Measurements from ENCODE around the gene SORCS3. TPM values are rescaled to one million over a fixed set of nuclear protein-coding genes. Genes with fewer than 3 reads are reported as not detected.

Gene SORCS3
- total RNA-seq, 1 experiment from 2014 or later = not detected

GRCh38 chr10:104988686-104989085 is 347.6 kb downstream of the SORCS3 start:
- TF ChIP-seq JUND (IDR thresholded peaks at IDR 0.05) (no peak), TCF7L2 (IDR thresholded peaks at IDR 0.05; ENCODE audit: borderline replicate concordance, extremely low read depth, insufficient read depth, insufficient read length) (no peak)
- TF ChIP-seq, protein P1, sequence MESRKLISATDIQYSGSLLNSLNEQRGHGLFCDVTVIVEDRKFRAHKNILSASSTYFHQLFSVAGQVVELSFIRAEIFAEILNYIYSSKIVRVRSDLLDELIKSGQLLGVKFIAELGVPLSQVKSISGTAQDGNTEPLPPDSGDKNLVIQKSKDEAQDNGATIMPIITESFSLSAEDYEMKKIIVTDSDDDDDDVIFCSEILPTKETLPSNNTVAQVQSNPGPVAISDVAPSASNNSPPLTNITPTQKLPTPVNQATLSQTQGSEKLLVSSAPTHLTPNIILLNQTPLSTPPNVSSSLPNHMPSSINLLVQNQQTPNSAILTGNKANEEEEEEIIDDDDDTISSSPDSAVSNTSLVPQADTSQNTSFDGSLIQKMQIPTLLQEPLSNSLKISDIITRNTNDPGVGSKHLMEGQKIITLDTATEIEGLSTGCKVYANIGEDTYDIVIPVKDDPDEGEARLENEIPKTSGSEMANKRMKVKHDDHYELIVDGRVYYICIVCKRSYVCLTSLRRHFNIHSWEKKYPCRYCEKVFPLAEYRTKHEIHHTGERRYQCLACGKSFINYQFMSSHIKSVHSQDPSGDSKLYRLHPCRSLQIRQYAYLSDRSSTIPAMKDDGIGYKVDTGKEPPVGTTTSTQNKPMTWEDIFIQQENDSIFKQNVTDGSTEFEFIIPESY (IDR thresholded peaks at IDR 0.05; ENCODE audit: extremely low read depth, insufficient replicate concordance, low read length) = no peak
- BruUV-seq (replicated peaks) = no TSS peak
- Histone ChIP-seq H3K4me2 (ENCODE audit: low read length) (no peak overlapping the region), H3K79me2 (ENCODE audit: insufficient read depth, low read length) (no peaks in the 10 kb centered on the region), H3K4me1 (ENCODE audit: control insufficient read depth in 1 of 2, insufficient read depth in 2 of 2, low read length in 2 of 2) (no peaks in the 10 kb centered on the region), H3K27me3 (ENCODE audit: insufficient read depth, low read length) (peaks cover 9% of the 10 kb centered on the region; the same call in 1 of the 2 replicates), H3K9ac (ENCODE audit: low read length) (no peak overlapping the region), H4K20me1 (ENCODE audit: insufficient read depth) (no peaks in the 10 kb centered on the region), H2AFZ (ENCODE audit: low read depth, low read length, poor library complexity, severe bottlenecking) (no peak overlapping the region), H3K27ac (ENCODE audit: low read depth, low read length) (no peak overlapping the region), H3K36me3 (ENCODE audit: control insufficient read depth in 1 of 2, insufficient read depth in 2 of 2, low read length in 2 of 2) (no peaks in the 10 kb centered on the region), H3K9me3 (ENCODE audit: control insufficient read depth in 1 of 2, insufficient read depth in 1 of 2, low read depth in 1 of 2, low read length in 2 of 2) (no peaks in the 10 kb centered on the region), H3K9me2 (ENCODE audit: insufficient read depth) (no peaks in the 10 kb centered on the region), H3K4me3 (replicated peaks in 1 of 2; ENCODE audit: low read depth in 1 of 2, low read length in 2 of 2) (no peak overlapping the region)
- RAD21 ChIA-PET (ENCODE audit: low non-redundant PET in 1 of 2, low total read pairs in 2 of 2, uncharacterized antibody in 2 of 2, unreplicated experiment in 2 of 2) = no interaction called here
- CTCF ChIA-PET = no interaction called here
- intact Hi-C loops (cut with micrococcal nuclease) = no loop called here
- ATAC-seq = no peak
- POLR2A ChIA-PET = no interaction called here
- no peak for DNase-seq (ENCODE audit: low read depth, low spot score)

- RAD21 ChIA-PET (ENCODE audit: low non-redundant PET in 1 of 2, low total read pairs in 2 of 2, uncharacterized antibody in 2 of 2, unreplicated experiment in 2 of 2) = no interaction called here
- Histone ChIP-seq H4K20me1 (ENCODE audit: insufficient read depth) (no peaks in the 10 kb centered on the region), H3K27me3 (ENCODE audit: insufficient read depth, low read length) (peaks cover 2% of the 10 kb centered on the region; the same call in 1 of the 2 replicates), H3K79me2 (ENCODE audit: insufficient read depth, low read length) (no peaks in the 10 kb centered on the region), H3K27ac (ENCODE audit: low read depth, low read length) (no peak overlapping the region), H3K4me3 (replicated peaks in 1 of 2; ENCODE audit: low read depth in 1 of 2, low read length in 2 of 2) (no peak overlapping the region), H3K4me2 (ENCODE audit: low read length) (no peak overlapping the region), H3K9ac (ENCODE audit: low read length) (no peak overlapping the region), H3K4me1 (ENCODE audit: control insufficient read depth in 1 of 2, insufficient read depth in 2 of 2, low read length in 2 of 2) (no peaks in the 10 kb centered on the region), H3K9me2 (ENCODE audit: insufficient read depth) (no peaks in the 10 kb centered on the region), H3K36me3 (ENCODE audit: control insufficient read depth in 1 of 2, insufficient read depth in 2 of 2, low read length in 2 of 2) (no peaks in the 10 kb centered on the region), H3K9me3 (ENCODE audit: control insufficient read depth in 1 of 2, insufficient read depth in 1 of 2, low read depth in 1 of 2, low read length in 2 of 2) (no peaks in the 10 kb centered on the region), H2AFZ (ENCODE audit: low read depth, low read length, poor library complexity, severe bottlenecking) (no peak overlapping the region)
- no peak for TF ChIP-seq FOSL1 (IDR thresholded peaks at IDR 0.05; ENCODE audit: low read depth)
- no peak for TF ChIP-seq REST (IDR thresholded peaks at IDR 0.05; ENCODE audit: low read depth)
- TF ChIP-seq, protein P1 (IDR thresholded peaks at IDR 0.05; ENCODE audit: extremely low read depth, insufficient replicate concordance, low read length) = no peak
- no peak for TF ChIP-seq EZH2phosphoT487 (IDR thresholded peaks at IDR 0.05; ENCODE audit: borderline replicate concordance)
- no peak for TF ChIP-seq JUND (IDR thresholded peaks at IDR 0.05)
- no peak for TF ChIP-seq TCF7L2 (IDR thresholded peaks at IDR 0.05; ENCODE audit: borderline replicate concordance, extremely low read depth, insufficient read depth, insufficient read length)
- no peak for TF ChIP-seq CEBPB (IDR thresholded peaks at IDR 0.05; ENCODE audit: low read depth)
- no peak for ATAC-seq
- CTCF ChIA-PET = no interaction called here
- no TSS peak for BruUV-seq (replicated peaks)
- intact Hi-C loops (cut with micrococcal nuclease) = no loop called here
- POLR2A ChIA-PET = no interaction called here
- DNase-seq (ENCODE audit: low read depth, low spot score) = no peak
These were observed 348.8 kb downstream of the SORCS3 start for GRCh38 chr10:104989880-104990279.
